ENCODE results near the gene JMJD4. TPM values are rescaled to one million over a fixed set of nuclear protein-coding genes. Genes with fewer than 3 reads are reported as not detected.

Gene JMJD4
- total and polyA plus RNA-seq, 9 of the 15 experiments (the other 6 are each of a cell fraction or from before 2014, with no cell fraction given), result 1.4 to 42.6 (median 29.2) TPM

DNA sequence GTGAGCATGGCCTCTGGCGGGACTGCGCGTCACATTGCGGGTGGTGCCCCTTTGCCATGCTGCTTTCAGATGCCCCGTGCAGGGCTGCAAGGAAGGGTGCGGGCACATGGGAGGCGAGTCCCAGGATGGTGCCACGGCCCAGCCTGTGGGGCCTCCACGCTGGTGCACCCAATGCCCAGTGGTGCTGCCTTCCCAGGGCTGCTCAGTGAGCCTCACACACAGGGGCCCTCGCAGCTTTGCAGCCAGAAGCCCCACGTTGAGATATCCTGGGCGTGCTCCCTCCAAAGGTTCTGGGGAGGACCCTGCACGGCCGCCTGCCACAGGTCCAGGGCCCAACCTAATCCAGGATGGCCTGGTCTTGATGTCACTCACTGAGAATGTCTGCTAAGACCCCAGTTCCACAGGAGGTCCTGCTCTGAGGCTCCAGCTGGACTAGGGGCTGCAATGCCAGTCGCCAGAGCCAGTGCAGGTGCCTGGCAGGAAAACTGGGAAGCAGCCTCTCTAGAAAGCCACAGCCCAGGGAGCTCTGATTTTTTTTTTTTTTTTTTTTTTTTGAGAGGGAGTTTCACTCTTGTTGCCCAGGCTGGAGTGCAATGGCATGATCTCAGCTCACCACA, 46.3 kb upstream of the JMJD4 start:
- 83% methylated on average over 13 of the region's 15 CpGs for WGBS (ENCODE audit: insufficient coverage, low coverage, missing lambda C conversion rate)
- peaks cover under 1 to 2% of the 10 kb centered on the region in 2 experiments; a peak in 1 of 5 replicates for H3K27me3 ChIP-seq (ENCODE audit: control insufficient read depth in 2 of 2, insufficient read depth in 2 of 2, low read length in 2 of 2)
- no peaks in the 10 kb centered on the region for H3K9me3 ChIP-seq (replicated peaks; ENCODE audit: control insufficient read depth, insufficient read depth, low read depth, low read length)
- H3K9me1 ChIP-seq (ENCODE audit: control insufficient read depth, insufficient read depth, low read length), result no peaks in the 10 kb centered on the region
- in situ Hi-C loops (cut with MboI) (no loop called here), intact Hi-C loops (cut with micrococcal nuclease) (no loop called here)
- ATAC-seq, result no peak
- ChIA-PET POLR2A (interaction anchor here (0.6 to 0.7 kb wide), 4 partner anchors 11 to 1781 kb away, joined by 3 to 4 read pairs (median 3); no protein-coding TSS in a partner anchor), CTCF (ENCODE audit: low intra/inter-chr PET ratio) (no interaction called here)
- FAIRE-seq, result no peak
- DNase-seq (ENCODE audit: extremely low read depth in 1 of 4, low spot score in 3 of 4), result no peak
- no TSS peak for BruUV-seq (replicated peaks)
- no peak overlapping the region for H3K27ac ChIP-seq (ENCODE audit: extremely low read depth, low read depth, low read length)
- H3K79me2 ChIP-seq (ENCODE audit: control insufficient read depth, insufficient read depth, low read length), result no peaks in the 10 kb centered on the region
- H3K4me3 ChIP-seq, result no peak overlapping the region
- no peak overlapping the region for H2AFZ ChIP-seq (ENCODE audit: low read depth, low read length)
- no peak for TF ChIP-seq ZNF584 (CRISPR knock-in tag; IDR thresholded peaks at IDR 0.05; ENCODE audit: low read depth)
- TF ChIP-seq ZNF696 (CRISPR knock-in tag; conservative IDR thresholded peaks at IDR 0.05), result no peak
- no peak for TF ChIP-seq ATF1 (CRISPR knock-in tag; IDR thresholded peaks at IDR 0.05)
- TF ChIP-seq ATF1 (tag; IDR thresholded peaks at IDR 0.05), result no peak
- no peak for TF ChIP-seq ETV6 (IDR thresholded peaks at IDR 0.05; ENCODE audit: borderline replicate concordance in 1 of 2, low read depth in 2 of 2, low read length in 1 of 2)
- TF ChIP-seq ETV6 (CRISPR knock-in tag; IDR thresholded peaks at IDR 0.05; ENCODE audit: borderline replicate concordance), result no peak
- TF ChIP-seq SRSF3 (IDR thresholded peaks at IDR 0.05; ENCODE audit: insufficient read depth, low read length), result no peak
- H4K20me1 ChIP-seq (replicated peaks; ENCODE audit: control insufficient read depth, insufficient read depth, low read length), result peaks cover 2% of the 10 kb centered on the region; the same call in 1 of the 2 replicates
- no peak overlapping the region for H3K4me2 ChIP-seq (ENCODE audit: insufficient read depth, low read length)
- H3K9ac ChIP-seq (ENCODE audit: insufficient read depth in 1 of 2, low read depth in 2 of 2, low read length in 2 of 2), result no peak overlapping the region
- peaks cover 0 to 10% of the 10 kb centered on the region in 2 experiments; a peak in 1 of 5 replicates for H3K4me1 ChIP-seq (replicated peaks in 1 of 2; ENCODE audit: control insufficient read depth in 2 of 2, insufficient read depth in 2 of 2, low read length in 2 of 2)
- H3K36me3 ChIP-seq (ENCODE audit: control insufficient read depth, insufficient read depth, low read length), result peaks cover 18% of the 10 kb centered on the region; the same call in 2 of the 3 replicates
